Aorta (tissue), 5 donors: ENCODE results near the gene SCN1A. TPM values are rescaled to one million over a fixed set of nuclear protein-coding genes. Genes with fewer than 3 reads are reported as not detected.

ENCODE experiments used
- ATAC-seq: fragments of 200-7000 bp; cut with Tn5 transposase; one replicate; pipeline ENCODE4 v1.9.1; 2022; ENCODE audit warnings: moderate library complexity; ENCODE audit not compliant: low FRiP score
- DNase-seq, 2 donors: peaks; one replicate each; pipeline ENCODE4 v3.0.0-alpha.2; 2020
- H3K27ac ChIP-seq, 2 donors: one replicate each; pipeline ENCODE4 v1.5.1; 2013; ENCODE audit warnings: low read length in 2 of 2, mild to moderate bottlenecking in 2 of 2, moderate library complexity in 2 of 2, control low read depth in 1 of 2, inconsistent platforms in 1 of 2, low read depth in 1 of 2
- H3K27me3 ChIP-seq, 2 donors: one replicate each; pipeline ENCODE4 v1.6.1; 2013; ENCODE audit warnings: control low read depth in 1 of 2, low read length in 1 of 2, mild to moderate bottlenecking in 1 of 2, moderate library complexity in 1 of 2; ENCODE audit not compliant: insufficient read depth in 2 of 2, control insufficient read depth in 1 of 2
- H3K36me3 ChIP-seq, 2 donors: one replicate each; pipeline ENCODE4 v1.6.1; 2013; ENCODE audit warnings: control low read depth in 1 of 2, low read length in 1 of 2, mild to moderate bottlenecking in 1 of 2; ENCODE audit not compliant: insufficient read depth in 2 of 2, control insufficient read depth in 1 of 2
- H3K4me1 ChIP-seq, 2 donors: one replicate each; pipeline ENCODE4 v1.6.1; 2013; ENCODE audit warnings: low read length in 2 of 2, control low read depth in 1 of 2, mild to moderate bottlenecking in 1 of 2, moderate library complexity in 1 of 2; ENCODE audit not compliant: insufficient read depth in 2 of 2, control insufficient read depth in 1 of 2
- H3K4me3 ChIP-seq, 2 donors: one replicate each; pipeline ENCODE4 v1.5.1; 2013; ENCODE audit warnings: low read length in 2 of 2, control low read depth in 1 of 2, mild to moderate bottlenecking in 1 of 2
- H3K9me3 ChIP-seq: one replicate; pipeline ENCODE4 v1.6.1; 2013; ENCODE audit warnings: mild to moderate bottlenecking, low read length; ENCODE audit not compliant: control insufficient read depth
- WGBS, 2 donors: extraction: QIAGEN DNeasy Blood & Tissue Kit; methylation state at CpG; one replicate each; pipeline ENCODE4 v1.1.7; 2013; 5-methylcytosine and 5-hydroxymethylcytosine counted together
- intact Hi-C, 2 donors: fragments of 100-400 bp; cut with DNase I; formaldehyde crosslinking; loops; one replicate each; pipeline versions ENCODE4 v1.14.2 to v1.15.0; 2022
- polyA plus RNA-seq, 2 donors: library from polyadenylated mRNA; stranded (reverse); fragments of 200-250 nt; gene quantifications; one replicate each; pipeline ENCODE4 v1.2.3, GENCODE V29; 2013
- total RNA-seq, 2 donors: library from RNA; stranded (reverse); fragmentation: NEBNext Ultra II Directional; extraction: Animal tissue kit (Norgen Biotek cat#: 25700); gene quantifications; one replicate each; pipeline ENCODE4 v1.2.1, GENCODE V29; 2021
- donor health status: healthy with polysubstance abuse.
- donor health status: Bipolar disorder and iron deficiency.
- donor health status: DM: no; HTN: no; CAD: no.
- donor health status: DM: no; HTN: no; CAD: no.
- donor health status: DM: yes; HTN: yes; CAD: no.

Gene SCN1A
- total and polyA plus RNA-seq, 4 donors: not detected

GRCh38 chr2:165941827-165942226 lies 186.0 kb downstream of the SCN1A start:
- Histone ChIP-seq H3K36me3 (peaks cover 0 to 4% of the 10 kb centered on the region in 2 donors), H3K4me1 (no peaks in the 10 kb centered on the region), H3K4me3 (no peak overlapping the region), H3K27ac (no peak overlapping the region), H3K27me3 (no peaks in the 10 kb centered on the region), H3K9me3 (no peaks in the 10 kb centered on the region)
- ATAC-seq: no peak
- intact Hi-C loops: no loop called here
- DNase-seq: no peak
- 93 to 95% methylated on average over 1 of the region's 1 CpG for WGBS, 2 donors

- intact Hi-C loops: no loop called here
- Histone ChIP-seq H3K9me3 (no peaks in the 10 kb centered on the region), H3K4me1 (no peaks in the 10 kb centered on the region), H3K36me3 (peaks cover 0 to 7% of the 10 kb centered on the region in 2 donors), H3K27me3 (no peaks in the 10 kb centered on the region), H3K27ac (no peak overlapping the region), H3K4me3 (no peak overlapping the region)
- DNase-seq (no peak), ATAC-seq (no peak)
- 87 to 96% methylated on average over 1 of the region's 1 CpG for WGBS, 2 donors
Measured at GRCh38 chr2:165938237-165938636, 189.6 kb downstream of the SCN1A start.

Other genes starting within 250 kb of the SCN1A start
- 10 to 100 TPM; 26.3 to 31.8 TPM for gene TTC21B, start 174.2 kb downstream of the SCN1A start, total RNA-seq
- 1 to 10 TPM; 3.1 to 7.4 TPM for gene TTC21B, start 174.2 kb downstream of the SCN1A start, polyA plus RNA-seq
- 10 to 100 TPM in 1 of 2 donors, 1 to 10 TPM in 1; 2.9 to 15.2 TPM for gene SCN9A, start 247.9 kb upstream of the SCN1A start, total RNA-seq
- gene SCN9A, start 247.9 kb upstream of the SCN1A start, polyA plus RNA-seq: under 1 TPM; 0.13 to 0.51 TPM